ENCODE measurements around the gene IL1RAPL2.

- TF ChIP-seq ZNF274 (IDR thresholded peaks at IDR 0.05; ENCODE audit: low read depth, low read length): no peak
- TF ChIP-seq YY1 (IDR thresholded peaks at IDR 0.05; ENCODE audit: insufficient read depth, insufficient read length): no peak
These were observed 347.3 kb downstream of the IL1RAPL2 start for GRCh38 chrX:104913348-104913747.

Measured in NT2/D1 (cell line).